NCI-H1048 (cell line): ENCODE results near the gene THG1L.
"Not testable (repeated sequence)": the region's sequence is repeated elsewhere in the genome, so short reads cannot be mapped to it uniquely, and the experiment has no call there.

Source experiments
- DNase-seq: peaks from one replicate; lab custom pipeline; 2025; lab: John Stamatoyannopoulos, UW

THG1L gene

GRCh38 chr5:157731272-157732129, at the start of gene THG1L:
Gene THG1L (plus strand): TSS chr5:157731420. CDS start chr5:157731441, 21 bp downstream.
- DNase-seq = peak; percentile 96

DNA sequence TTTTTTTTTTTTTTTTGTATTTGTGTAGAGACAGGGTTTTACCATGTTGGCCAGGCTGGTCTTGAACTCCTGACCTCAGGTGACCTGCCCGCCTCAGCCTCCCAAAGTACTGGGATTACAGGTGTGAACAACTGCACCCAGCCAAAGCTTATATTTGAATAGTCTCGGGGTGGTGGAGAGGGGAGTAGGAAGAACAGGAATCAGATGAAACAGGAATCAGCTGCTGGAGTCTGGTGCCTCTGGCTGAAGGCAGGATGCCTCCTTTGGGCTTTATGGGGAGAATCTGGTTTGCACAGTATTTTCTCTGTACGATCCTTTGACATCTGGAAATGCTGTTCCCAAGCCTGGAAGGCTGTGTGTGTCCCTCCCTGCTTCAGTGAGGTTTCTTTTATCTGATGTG, 49.0 kb upstream of the THG1L start:
- DNase-seq = no peak

DNA sequence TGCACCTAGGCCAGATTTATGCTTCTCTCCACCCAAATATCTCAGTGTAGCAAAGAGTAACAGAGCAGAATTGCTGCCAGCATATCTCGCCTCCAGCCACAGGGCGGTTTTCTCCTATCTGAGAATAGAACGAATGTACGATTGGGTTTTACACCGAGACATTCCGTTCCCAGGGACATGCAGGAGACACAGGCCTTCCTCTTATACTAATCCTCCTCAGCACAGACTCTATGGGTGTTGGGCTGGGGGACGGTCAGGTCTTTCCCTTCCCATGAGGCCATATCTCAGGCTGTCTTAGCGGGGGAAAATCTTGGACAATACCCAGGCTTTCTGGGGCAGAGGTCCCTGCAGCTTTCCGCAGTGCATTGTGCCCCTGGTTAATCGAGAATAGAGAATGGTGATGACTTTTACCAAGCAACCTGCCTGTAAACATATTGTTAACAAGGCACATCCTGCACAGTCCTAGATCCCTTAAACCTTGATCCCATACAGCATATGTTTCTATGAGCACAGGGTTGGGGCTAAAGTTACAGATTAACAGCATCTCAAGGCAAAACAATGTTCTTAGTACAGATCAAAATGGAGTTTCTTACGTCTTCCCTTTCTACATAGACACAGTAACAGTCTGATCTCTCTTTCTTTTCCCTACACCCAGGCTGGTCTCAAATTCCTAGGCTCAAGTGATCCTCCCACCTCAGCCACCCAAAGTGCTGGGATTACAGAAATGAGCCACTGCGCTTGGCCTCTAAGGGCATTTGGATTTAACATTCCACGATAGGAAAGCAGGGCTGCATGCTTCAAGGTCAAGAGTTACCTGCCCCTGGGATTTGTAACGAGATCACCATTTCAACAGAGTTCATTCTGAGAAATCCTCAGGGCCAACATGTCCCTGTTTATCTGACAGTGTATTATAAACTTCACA, 44.7 kb upstream of the THG1L start:
- DNase-seq = not testable (repeated sequence)

DNA sequence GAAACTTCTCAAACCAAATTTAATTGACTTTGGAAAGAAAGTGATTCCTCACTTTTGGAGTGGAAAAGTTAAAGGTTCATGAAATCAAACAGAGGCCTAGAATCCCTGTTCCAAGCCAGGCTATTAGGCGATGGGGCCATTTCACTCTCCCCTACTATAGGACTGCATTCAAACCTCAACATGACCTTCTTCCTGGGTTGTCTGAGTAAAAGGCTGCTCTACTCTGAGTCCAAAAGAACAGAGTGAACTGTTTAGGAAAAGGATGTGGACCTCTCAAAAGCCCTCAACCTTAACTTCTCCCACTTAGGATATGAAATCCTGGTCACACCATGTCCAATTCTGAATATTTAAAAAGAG, 44.0 kb upstream of the THG1L start:
- DNase-seq = no peak

DNA sequence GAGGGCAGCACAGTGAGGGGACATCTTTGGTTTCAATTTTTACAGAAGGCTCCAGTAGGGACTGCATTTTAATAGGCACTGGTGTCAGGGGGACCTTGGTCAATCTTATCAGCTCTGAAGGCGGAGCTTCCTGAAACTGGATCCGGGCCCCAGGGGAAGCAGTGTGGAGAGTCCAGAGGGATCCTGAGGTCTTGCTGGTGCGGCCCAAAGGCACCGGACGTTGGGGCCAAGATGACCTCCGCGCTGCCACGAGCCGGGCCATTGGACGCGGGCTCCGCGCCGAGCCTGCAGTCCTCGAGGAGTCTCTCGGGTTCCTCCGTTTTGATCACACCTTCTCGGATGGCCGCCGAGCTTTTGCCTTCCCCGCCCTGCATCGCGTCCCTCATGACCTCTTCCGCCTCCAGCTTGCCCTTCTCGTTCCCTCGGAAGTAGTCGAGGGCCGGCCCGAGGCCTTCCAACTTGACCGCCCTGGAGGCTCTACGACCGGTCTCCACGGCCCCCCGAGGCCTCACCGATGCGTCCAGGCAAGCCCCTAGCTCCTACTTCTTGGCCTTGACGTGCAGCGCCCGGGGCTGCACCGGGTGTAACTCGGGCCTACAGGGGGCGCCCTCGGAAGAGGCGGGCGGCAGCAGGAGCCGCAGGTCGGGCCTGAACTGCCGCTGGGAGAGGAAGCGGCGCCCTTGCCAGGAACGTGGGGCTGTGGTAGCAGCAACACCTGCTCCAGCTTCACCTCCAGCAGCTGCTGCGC, 41.1 kb upstream of the THG1L start:
- no peak for DNase-seq

- DNase-seq = no peak
Measured at GRCh38 chr5:157690690-157691433, 40.4 kb upstream of the THG1L start.

DNA sequence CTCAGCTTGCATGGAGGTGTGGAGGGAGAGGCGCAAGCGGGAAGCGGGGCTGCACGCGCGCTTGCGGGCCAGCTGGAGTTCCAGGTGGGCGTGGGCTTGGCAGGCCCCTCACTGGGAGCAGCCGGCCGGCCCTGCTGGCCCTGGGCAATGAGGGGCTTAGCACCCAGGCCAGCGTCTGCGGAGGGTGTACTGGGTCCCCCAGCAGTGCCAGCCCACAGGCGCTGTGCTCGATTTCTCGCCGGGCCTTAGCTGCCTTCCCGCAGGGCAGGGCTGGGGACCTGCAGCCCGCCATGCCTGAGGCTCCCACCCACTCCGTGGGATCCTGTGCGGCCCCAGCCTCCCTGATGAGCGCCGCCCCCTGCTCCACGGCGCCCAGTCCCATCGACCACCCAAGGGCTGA, 37.4 kb upstream of the THG1L start:
- DNase-seq = not testable (repeated sequence)

DNA sequence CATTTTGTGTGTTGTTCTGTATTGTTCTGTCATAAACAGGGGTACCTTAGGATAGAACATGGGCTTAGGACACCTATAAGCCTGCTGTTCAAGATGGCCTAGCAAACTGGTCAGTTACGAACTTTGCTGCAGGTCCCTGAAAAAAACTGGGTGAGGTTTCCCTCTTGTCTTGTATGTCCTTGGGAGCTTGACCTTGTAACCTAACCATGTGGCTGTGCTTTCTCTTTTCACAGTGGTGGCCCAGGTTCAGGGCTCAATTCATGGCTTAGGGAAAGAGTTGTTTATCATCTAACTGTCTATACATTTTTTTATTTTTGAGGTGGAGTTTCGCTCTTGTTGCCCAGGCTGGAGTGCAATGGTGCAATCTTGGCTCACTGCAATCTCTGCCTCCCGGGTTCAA, 35.1 kb upstream of the THG1L start:
- DNase-seq = not testable (repeated sequence)

- DNase-seq = not testable (repeated sequence)
Measured at GRCh38 chr5:157698674-157699073, 32.5 kb upstream of the THG1L start.

GRCh38 chr5:157703736-157704135, 27.5 kb upstream of the THG1L start:
- DNase-seq = no peak

- DNase-seq = no peak
Measured at GRCh38 chr5:157708866-157709265, 22.4 kb upstream of the THG1L start.

GRCh38 chr5:157709346-157709745, 21.9 kb upstream of the THG1L start:
- DNase-seq = no peak

- DNase-seq = no peak
Measured at GRCh38 chr5:157710431-157710830, 20.8 kb upstream of the THG1L start.

DNA sequence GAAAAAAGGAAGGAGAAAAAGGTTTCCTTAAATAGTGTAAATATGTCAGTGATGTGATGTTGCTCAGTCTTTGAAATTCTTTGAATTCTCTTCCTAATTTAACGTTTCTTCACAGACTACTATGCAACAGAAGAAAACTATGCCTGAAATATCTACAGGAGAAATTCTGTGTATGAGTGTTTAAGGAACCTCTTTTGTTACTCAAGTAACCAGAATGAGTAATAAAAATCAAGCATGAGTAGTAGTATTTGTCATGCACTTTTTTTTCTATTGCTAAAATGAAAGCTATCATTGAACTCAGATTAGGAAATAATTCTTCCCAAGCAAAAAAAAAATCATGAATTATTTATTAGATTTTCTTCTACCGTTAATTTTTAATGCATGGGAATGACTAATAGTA, 20.3 kb upstream of the THG1L start:
- no peak for DNase-seq

DNA sequence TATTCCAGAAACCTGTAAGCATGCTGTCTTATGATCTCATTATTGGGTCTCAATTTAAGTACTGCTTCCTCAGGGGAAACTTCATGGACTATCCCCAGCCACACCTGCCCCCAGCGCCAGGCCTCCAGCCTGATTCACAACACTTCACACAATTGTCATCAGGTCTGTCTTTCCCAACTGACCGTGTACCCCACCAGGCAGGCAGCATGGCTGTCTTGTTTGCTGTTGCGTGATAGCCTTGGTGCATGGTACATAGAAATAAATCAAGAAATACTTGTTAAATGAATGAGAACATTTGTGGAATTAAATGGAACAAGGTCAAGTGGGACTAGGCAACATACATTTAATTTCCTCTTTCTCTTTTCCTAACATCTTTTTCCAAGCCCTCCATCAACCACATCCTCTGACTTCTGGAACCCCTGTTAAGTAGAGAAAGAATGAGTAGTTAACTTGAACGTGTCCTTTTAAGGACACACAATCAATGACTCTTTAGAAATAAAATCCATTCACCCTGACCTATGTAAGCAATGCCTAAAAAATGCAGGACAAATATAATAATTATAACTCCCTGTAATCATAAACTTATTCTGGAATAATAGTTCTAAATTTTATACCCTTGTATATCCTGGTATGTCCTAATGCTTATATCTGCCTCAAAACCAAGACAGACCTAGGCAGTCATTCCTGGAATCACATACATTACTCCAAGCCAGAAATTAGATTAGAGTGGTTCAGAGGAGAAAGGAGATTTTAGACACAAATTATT, 17.2 kb upstream of the THG1L start:
- no peak for DNase-seq

GRCh38 chr5:157714596-157714864, 16.7 kb upstream of the THG1L start:
- DNase-seq = no peak

DNA sequence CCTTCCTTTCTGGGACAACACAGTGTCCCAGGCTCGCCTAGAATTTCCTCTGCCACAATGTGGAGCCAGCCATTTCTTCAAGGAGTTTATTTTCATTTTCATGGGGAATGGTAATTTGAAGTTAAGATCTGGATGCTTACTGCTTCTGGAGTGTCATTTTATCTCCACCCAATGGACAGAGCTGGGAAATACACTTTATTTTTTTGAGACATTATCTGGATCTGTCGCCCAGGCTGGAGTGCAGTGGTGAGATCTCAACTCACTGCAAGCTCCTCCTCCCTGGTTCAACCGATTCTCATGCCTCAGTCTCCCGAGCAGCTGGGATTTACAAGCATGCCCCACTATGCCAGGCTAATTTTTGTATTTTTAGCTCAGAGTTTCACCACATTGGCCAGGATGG, 12.7 kb upstream of the THG1L start:
- DNase-seq = no peak

DNA sequence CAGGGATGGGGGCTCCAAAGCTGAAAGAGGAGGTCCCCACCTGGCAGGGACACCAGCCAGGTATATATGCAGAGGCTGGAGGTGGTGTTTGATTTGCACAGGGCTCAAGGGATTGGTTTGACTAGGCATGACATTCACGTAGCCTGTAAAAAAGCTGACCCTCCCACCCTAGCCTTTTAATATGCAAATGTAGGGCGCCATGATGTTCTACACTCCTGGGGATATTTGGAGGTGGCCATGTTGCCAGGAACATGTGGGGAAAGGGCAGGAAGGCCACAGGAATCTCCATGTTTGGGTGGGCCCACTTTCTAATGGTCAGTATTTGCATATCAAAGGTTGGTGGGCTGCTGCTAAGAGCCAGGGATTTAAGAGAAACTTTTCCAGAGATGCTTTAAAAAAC, 12.0 kb upstream of the THG1L start:
- no peak for DNase-seq

DNA sequence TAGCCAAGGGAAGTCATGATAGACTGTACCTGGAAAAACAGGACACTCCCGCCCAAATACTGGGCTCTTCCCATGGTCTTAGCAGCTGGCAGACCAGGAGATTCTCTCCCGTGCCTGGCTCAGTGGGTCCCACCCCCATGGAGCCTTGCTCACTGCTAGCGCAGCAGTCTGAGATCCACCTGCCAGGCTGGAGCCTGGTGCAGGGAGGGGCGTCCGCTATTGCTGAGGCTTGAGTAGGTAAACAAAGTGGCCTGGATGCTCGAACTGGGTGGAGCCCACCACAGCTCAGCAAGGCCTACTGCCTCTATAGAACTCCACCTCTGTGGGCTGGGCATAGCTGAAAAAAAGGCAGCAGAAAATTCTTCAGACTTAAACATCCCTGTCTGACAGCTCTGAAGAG, 10.1 kb upstream of the THG1L start:
- DNase-seq = no peak

DNA sequence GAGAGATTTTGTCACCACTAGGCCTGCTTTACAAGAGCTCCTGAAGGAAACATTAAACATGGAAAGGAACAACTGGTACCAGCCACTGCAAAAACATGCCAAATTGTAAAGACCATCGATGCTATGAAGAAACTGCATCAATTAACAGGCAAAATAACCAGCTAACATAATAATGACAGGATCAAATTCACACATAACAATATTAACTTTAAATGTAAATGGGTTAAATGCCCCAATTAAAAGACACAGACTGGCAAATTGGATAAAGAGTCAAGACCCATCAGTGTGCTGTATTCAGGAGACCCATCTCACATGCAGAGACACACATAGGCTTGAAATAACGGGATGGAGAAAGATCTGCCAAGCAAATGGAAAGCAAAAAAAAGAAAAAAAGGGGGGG, 8.3 kb upstream of the THG1L start:
- not testable (repeated sequence) for DNase-seq

DNA sequence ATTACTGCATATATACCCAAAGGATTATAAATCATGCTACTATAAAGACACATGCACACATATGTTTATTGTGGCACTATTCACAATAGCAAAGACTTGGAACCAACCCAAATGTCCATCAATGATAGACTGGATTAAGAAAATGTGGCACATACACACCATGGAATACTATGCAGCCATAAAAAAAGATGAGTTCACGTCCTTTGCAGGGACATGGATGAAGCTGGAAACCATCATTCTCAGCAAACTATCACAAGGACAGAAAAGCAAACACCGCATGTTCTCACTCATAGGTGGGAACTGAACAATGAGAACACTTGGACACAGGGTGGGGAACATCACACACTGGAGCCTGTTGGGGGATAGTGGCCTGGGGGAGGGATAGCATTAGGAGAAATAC, 4.6 kb upstream of the THG1L start:
- not testable (repeated sequence) for DNase-seq
